Endothelial cell of umbilical vein (primary cell): Measurements from ENCODE around the gene ODAD4. TPM values are rescaled to one million over a fixed set of nuclear protein-coding genes. Genes with fewer than 3 reads are reported as not detected.

Experiments
- BruUV-seq: library from RNA; stranded (reverse); fragments of 400-500 nt; replicated peaks from 2 replicates; lab custom pipeline; 2021; lab: Mats Ljungman, UMichigan
- CTCF ChIA-PET: fragments of 300-600, 350-600 bp; sonication (Branson Sonifier 250); formaldehyde crosslinking; loops from one replicate; lab custom pipeline; 2021; ENCODE audit warnings: antibody characterized with exemption, inconsistent platforms; lab: Charles Lee
- POLR2A ChIA-PET: fragments of 300-600, 350-600 bp; sonication (Branson Sonifier 250); formaldehyde crosslinking; loops from one replicate; lab custom pipeline; 2021; ENCODE audit warnings: antibody characterized with exemption, inconsistent platforms; lab: Charles Lee
- DNase-seq: peaks from one replicate; pipeline ENCODE4 v3.0.0-alpha.2; 2011; ENCODE audit warnings: low read depth, low spot score
- FAIRE-seq: peaks from 2 replicates; lab custom pipeline; 2011; peaks lifted over from hg19 to GRCh38; lab: Jason Lieb, UNC
- H2AFZ ChIP-seq: 2 replicates; pipeline ENCODE4 v1.6.0; 2012; ENCODE audit warnings: low read depth, low read length, control low read depth, inconsistent platforms
- H3K27ac ChIP-seq: 2 replicates; pipeline ENCODE4 v1.5.1; 2011; ENCODE audit warnings: low read depth, mild to moderate bottlenecking, control low read depth, low read length, moderate library complexity; ENCODE audit not compliant: insufficient read depth
- H3K27me3 ChIP-seq, 2 experiments: 2 replicates each; pipeline versions ENCODE4 v1.6.0 to v1.6.1; 2011; ENCODE audit warnings: low read length in 2 of 2, mixed read lengths in 1 of 2; ENCODE audit not compliant: control insufficient read depth in 2 of 2, insufficient read depth in 2 of 2
- H3K36me3 ChIP-seq, 2 experiments: 2 replicates in 1 of 2; 3 replicates in 1 of 2; pipeline ENCODE4 v1.5.1; 2011; ENCODE audit warnings: low read length in 2 of 2, mild to moderate bottlenecking in 1 of 2, moderate library complexity in 1 of 2; ENCODE audit not compliant: control insufficient read depth in 2 of 2, insufficient read depth in 2 of 2; ENCODE audit errors: extremely low read depth in 1 of 2
- H3K4me1 ChIP-seq: 3 replicates; pipeline ENCODE4 v1.5.1; 2011; ENCODE audit warnings: mild to moderate bottlenecking, low read length; ENCODE audit not compliant: control insufficient read depth, insufficient read depth; ENCODE audit errors: extremely low read depth
- H3K4me2 ChIP-seq: 2 replicates; pipeline ENCODE4 v1.6.1; 2011; ENCODE audit warnings: low read length, control low read depth, mixed read lengths; ENCODE audit not compliant: insufficient read depth
- H3K4me3 ChIP-seq, 3 experiments: fragments of 200-600 bp in 1 of 3; sonication (generic), shearing (Covaris generic) in 1 of 3; replicated peaks in 1 of 3; 2 replicates each; pipeline ENCODE4 v1.5.1; 2011 to 2016; ENCODE audit warnings: control low read depth in 3 of 3, low read length in 3 of 3, mild to moderate bottlenecking in 2 of 3, inconsistent platforms in 1 of 3, low read depth in 1 of 3, moderate library complexity in 1 of 3; ENCODE audit not compliant: insufficient read depth in 1 of 3
- H3K79me2 ChIP-seq: 2 replicates; pipeline ENCODE4 v1.6.0; 2012; ENCODE audit warnings: low read length, inconsistent platforms; ENCODE audit not compliant: control insufficient read depth, insufficient read depth
- H3K9ac ChIP-seq: replicated peaks from 2 replicates; pipeline ENCODE3; 2011; ENCODE audit warnings: low read length, control low read depth; ENCODE audit not compliant: insufficient read depth; ENCODE audit errors: extremely low read depth
- H3K9me1 ChIP-seq: replicated peaks from 3 replicates; pipeline ENCODE4 v1.6.0; 2011; ENCODE audit warnings: mild to moderate bottlenecking, low read length; ENCODE audit not compliant: control insufficient read depth, insufficient read depth; ENCODE audit errors: extremely low read depth
- H3K9me3 ChIP-seq: replicated peaks from 2 replicates; pipeline ENCODE4 v1.5.1; 2012; ENCODE audit warnings: low read length, inconsistent platforms; ENCODE audit not compliant: control insufficient read depth, insufficient read depth
- H4K20me1 ChIP-seq: replicated peaks from 2 replicates; pipeline ENCODE3; 2011; ENCODE audit warnings: mild to moderate bottlenecking, low read length; ENCODE audit not compliant: control insufficient read depth, insufficient read depth; ENCODE audit errors: extremely low read depth
- CTCF ChIP-seq, 2 donors: IDR thresholded peaks; 1 replicate in 1 of 2; 2 replicates in 1 of 2; pipeline ENCODE4 v1.5.1; 2011; ENCODE audit warnings: low read length in 2 of 2, mild to moderate bottlenecking in 2 of 2, moderate library complexity in 2 of 2, control low read depth in 1 of 2, inconsistent platforms in 1 of 2, low read depth in 1 of 2; ENCODE audit not compliant: insufficient read depth in 1 of 2; ENCODE audit errors: extremely low read depth in 1 of 2
- EZH2 ChIP-seq: IDR thresholded peaks from 2 replicates; pipeline ENCODE4 v1.6.1; 2012; ENCODE audit warnings: borderline replicate concordance, low read depth, mild to moderate bottlenecking, moderate library complexity, low read length, inconsistent platforms; ENCODE audit not compliant: severe bottlenecking
- FOS ChIP-seq: IDR thresholded peaks from 2 replicates; pipeline ENCODE4 v1.6.1; 2011; ENCODE audit warnings: mild to moderate bottlenecking, low read length, moderate library complexity, borderline replicate concordance; ENCODE audit not compliant: insufficient read depth
- POLR2AphosphoS5 ChIP-seq: IDR thresholded peaks from 2 replicates; pipeline ENCODE4 v1.6.1; 2012; ENCODE audit warnings: low read depth, mild to moderate bottlenecking, control low read depth, low read length, moderate library complexity; ENCODE audit not compliant: insufficient read depth
- dilution Hi-C: fragments of 300-500 bp; cut with MboI; formaldehyde crosslinking; loops from one replicate; pipeline ENCODE4 v1.15.0; 2019; ENCODE audit warnings: low sequenced_read_pairs; ENCODE audit not compliant: extremely low pct_ligation_motif_present
- intact Hi-C: fragments of 100-400 bp; cut with micrococcal nuclease; formaldehyde crosslinking; loops from one replicate; pipeline ENCODE4 v1.10.0; 2022
- polyA plus RNA-seq, 4 experiments: library from polyadenylated mRNA; depleted of rRNA in 3 of 4; stranded (reverse) in 3 of 4; unstranded in 1 of 4; fragments of >200 nt; gene quantifications; 2 replicates each; pipeline versions ENCODE4 v1.2.1 to v1.2.3, GENCODE V29; 2011 to 2012; ENCODE audit warnings: missing spikeins in 1 of 4
- total RNA-seq: library from RNA; stranded (reverse); gene quantifications from 2 replicates; pipeline ENCODE4 v1.2.3, GENCODE V29; 2021

Gene ODAD4
- total and polyA plus RNA-seq, 2 donors (not counting 3 experiments of a cell fraction or from before 2014, with no cell fraction given), result 0.19 to 1.0 TPM

- dilution Hi-C loops, result loop anchor here (25.0 kb wide), 1 partner anchor 153 kb away; the partner anchor contains the start of genes DHX58, HSPB9 and KAT2A
- Histone ChIP-seq H2AFZ (no peak overlapping the region), H4K20me1 (no peaks in the 10 kb centered on the region), H3K9me3 (no peaks in the 10 kb centered on the region), H3K4me3 (no peak overlapping the region), H3K27me3 (no peaks in the 10 kb centered on the region), H3K36me3 (no peaks in the 10 kb centered on the region), H3K9ac (no peak overlapping the region), H3K4me2 (no peak overlapping the region), H3K27ac (no peak overlapping the region), H3K4me1 (peaks cover 9% of the 10 kb centered on the region), H3K9me1 (no peaks in the 10 kb centered on the region), H3K79me2 (no peaks in the 10 kb centered on the region)
- TF ChIP-seq EZH2, result no peak
- no peak for TF ChIP-seq FOS
- TF ChIP-seq CTCF (IDR thresholded peaks at IDR 0.05; ENCODE audit: extremely low read depth in 1 of 2, insufficient read depth in 1 of 2, low read depth in 1 of 2, low read length in 2 of 2), result peak; percentile 20 to 51
- TF ChIP-seq POLR2AphosphoS5, result no peak
- ChIA-PET CTCF (interaction anchor here (0.6 to 7.6 kb wide), 26 partner anchors 9 to 263 kb away, joined by 3 to 74 read pairs (median 4); partner anchors contain the start of genes ACLY, DHX58, KAT2A and KLHL11), POLR2A (interaction anchor here (0.7 to 1.0 kb wide), 2 partner anchors 41 to 60 kb away, joined by 3 read pairs; partner anchors contain the start of genes ACLY and NKIRAS2)
- intact Hi-C loops, result loop anchor here (1.0 to 5.0 kb wide), 4 partner anchors 29 to 221 kb away; partner anchors contain the start of genes FKBP10, ODAD4 and P3H4
- DNase-seq, result peak; percentile 36
- peak; percentile 38 for FAIRE-seq
- no TSS peak for BruUV-seq
Observed at GRCh38 chr17:41959336-41960095, 29.1 kb downstream of the ODAD4 start.
